C1 segment of cervical spinal cord (tissue), 14 donors: Measurements from ENCODE around the gene ZNRF2.

Source experiments
- DNase-seq, 14 donors: peaks; one replicate each; lab custom pipeline; 2025; lab: John Stamatoyannopoulos, UW

The ZNRF2 gene

DNA sequence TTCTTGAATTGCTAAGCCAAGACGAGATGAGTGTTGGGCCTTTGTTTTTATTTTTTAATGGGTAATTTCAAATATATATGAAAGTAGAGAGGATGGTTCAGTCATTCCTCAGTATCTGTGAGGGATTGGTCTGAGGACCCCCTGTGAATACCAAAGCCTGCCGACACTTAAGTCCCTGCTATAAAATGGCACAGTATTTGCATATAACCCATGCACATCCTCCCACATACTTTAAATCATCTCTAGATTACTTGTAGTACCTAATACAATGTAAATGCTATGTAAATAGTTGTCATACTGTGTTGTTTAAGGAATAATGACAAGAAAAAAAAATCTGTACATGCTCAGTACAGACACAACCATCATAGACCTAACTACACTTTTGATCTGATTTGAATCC is 120.8 kb downstream of the ZNRF2 start:
- no peak for DNase-seq

GRCh38 chr7:30406664-30407425 is 122.4 kb downstream of the ZNRF2 start:
- DNase-seq: no peak

DNA sequence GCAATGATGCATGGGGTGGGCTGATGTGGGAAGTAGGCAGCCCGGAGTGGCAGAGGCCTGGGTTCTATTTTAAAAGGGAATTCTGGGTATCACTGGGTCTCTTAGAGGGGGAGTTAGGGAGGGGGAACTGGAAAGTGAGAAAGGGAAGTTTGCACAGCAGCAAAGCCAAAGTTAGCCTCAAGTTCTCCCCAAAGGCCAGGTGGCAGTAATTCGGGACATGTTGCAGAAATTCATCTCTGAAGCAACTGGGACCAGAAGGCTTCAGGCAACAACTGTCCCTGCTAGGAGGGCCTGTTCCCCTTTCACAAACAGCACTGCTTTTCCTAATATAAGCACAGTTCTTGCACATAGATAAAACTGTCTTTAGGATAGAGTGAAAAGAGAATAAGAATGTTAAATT is 126.8 kb downstream of the ZNRF2 start:
- peak in 3 of 14 donors; percentile 17 to 41 (median 21) for DNase-seq

DNA sequence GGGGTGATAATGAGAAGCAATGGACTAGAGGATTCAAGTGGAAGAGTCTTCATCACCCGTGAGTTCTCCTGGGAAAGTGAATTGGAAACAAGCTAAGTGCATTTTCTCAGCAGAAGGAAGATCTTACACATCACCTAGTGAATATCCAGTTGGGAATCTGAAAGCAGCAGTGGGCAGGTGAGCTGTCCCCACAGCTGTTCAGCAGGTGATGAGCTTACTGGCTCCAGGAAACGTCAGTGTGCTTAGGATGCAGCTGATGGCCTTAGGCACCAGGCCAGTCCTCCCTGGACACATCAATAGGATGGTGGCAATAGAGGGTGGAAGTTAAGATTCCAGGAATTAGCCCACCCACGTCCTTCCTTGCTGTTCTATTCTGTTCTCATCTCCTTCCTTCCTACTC is 127.5 kb downstream of the ZNRF2 start:
- no peak for DNase-seq

DNA sequence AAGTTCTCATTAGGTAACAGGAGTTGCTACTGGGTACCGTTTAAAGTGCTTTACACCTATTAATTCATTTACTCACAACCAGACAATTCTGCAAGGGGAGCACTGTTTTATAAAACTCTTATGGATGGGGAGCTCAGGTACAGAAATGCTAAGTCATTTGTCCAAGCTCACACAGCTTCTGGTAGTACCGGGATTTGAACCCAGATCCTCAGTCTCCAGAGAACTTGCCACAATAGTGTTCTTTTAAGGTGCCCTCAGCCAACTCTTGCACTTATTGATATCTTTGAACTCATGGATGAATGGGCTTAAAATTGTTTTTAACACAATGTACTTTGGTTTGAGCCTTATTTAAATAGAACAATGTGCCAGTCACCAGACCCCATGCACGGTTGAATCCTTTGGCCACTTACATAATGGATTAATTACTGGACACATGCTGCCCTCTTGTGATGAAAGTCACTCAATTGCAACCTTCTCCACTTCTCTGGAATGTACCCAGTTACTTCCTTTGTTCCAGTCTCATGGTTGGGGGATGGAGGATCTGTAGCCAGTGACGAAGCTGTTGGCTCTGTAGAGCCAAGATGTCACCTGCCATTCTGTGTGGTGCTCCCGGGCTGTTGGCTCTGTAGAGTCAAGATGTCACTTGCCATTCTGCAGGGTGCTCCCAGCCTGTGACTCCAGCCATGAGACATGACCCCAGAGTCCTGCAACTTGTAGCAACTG is 128.5 kb downstream of the ZNRF2 start:
- DNase-seq: peak in 9 of 14 donors; percentile 21 to 48 (median 31)

DNA sequence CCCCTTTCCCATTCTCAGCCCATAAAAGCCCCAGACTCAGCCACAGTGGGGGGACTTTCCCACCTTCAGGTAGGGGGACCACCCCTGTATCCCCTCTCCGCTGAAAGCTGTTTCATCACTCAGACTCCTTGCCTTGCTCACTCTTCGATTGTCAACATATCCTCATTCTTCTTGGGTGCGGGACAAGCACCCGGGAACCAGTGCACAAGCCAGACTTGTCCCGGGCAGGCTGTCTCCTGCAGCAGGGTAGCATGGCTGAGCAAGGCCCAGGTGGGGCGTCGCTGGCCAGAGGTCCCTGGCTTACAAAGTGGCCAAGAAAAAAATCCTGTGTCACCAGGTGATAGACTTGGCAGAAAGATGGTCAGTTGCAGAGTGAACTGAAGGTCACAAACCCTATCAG is 129.5 kb downstream of the ZNRF2 start:
- DNase-seq: no peak
